GM18868 (cell line): ENCODE measurements around the gene BHLHE41.

Experiments
- ATAC-seq: cut with Tn5 transposase; IDR thresholded peaks from one replicate; pipeline ENCODE4 v1.9.1; 2021; ENCODE audit warnings: mild to moderate bottlenecking, moderate library complexity; ENCODE audit not compliant: unreplicated experiment

The BHLHE41 gene

DNA sequence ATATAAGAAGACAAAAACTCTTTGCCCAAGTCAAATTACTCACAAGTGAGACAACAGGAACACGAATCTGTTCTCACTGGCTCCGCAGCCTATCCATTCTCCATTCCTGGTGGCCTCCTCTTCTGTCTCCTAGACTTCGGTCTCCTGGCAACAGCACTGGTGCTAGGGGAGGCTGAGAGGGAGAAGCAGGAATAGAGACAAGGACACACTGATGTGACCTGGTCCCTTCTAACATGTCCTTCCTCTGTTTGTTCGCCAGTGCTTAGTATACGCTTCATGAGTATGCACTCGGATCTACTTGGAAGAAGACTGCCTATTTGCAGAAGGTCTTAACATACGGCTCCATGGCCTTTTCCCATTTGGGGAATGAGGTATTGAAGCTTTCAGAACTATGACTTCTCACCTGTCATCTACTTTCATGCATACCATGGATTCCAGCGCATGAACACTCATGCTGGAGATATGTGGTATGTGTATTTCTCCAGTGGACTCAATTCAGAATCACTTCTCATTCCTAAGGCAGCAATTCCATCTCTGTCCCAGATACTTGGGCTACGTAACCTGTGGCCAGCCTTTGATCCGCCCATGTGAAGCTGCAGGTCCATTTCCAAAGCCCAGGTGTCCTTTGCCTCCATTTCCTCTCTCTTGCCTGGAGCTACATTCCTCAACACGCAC is 33.9 kb downstream of the BHLHE41 start:
- no peak for ATAC-seq

DNA sequence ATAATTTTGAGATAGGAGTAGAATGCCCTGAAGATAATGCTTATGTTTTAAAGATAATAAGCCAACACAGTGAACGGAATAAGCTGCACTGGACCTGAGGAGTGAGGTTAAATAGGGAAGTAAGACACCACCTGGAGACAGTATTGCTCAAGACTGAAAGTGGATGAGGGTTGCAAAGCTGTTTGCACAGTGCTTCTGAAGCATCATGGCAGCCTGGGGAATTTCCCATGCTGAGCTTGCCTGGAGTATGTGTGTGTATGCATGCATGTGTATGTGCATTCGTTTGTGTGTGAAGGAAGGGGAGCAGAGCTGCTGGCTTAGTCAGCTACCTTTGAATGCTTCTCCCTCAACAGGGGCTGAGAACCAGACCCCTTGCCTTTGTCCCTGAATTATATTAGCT is 35.8 kb downstream of the BHLHE41 start:
- peak; percentile 100 for ATAC-seq

DNA sequence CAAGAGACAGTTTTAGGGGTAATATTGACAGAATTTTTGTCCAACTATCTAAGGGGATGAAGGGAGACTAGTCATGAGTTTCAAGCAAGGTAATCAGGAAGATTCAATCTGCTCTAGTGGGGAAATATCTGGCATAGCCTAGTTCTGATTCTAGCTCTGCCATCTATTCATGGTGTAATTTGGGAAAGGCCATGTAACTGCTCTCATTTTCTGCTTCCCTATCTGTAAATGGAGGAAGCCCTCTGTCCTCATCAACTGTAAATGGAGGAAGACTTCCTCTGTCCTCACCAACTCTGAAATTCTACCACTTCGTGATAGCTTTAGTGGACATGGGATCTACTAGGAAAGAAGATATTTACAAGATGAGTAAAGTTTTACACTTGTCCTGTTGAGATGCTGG is 37.9 kb downstream of the BHLHE41 start:
- ATAC-seq: no peak

DNA sequence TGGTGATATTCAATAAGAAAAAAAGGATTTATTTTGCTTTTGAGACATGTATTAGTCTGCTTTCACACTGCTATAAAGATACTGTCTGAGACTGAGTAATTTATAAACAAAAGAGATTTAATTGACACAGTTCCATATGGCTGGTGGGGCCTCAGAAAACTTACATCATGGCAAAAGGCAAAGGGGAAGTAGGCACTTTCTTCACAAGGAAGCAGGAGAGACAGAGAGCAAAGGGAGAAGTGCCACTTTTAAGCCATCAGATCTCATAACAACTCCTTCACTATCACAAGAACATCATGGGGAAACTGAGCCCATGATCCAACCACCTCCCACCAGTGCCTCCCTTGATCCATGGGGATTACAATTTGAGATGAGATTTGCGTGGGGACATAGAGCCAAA is 43.9 kb downstream of the BHLHE41 start:
- no peak for ATAC-seq

DNA sequence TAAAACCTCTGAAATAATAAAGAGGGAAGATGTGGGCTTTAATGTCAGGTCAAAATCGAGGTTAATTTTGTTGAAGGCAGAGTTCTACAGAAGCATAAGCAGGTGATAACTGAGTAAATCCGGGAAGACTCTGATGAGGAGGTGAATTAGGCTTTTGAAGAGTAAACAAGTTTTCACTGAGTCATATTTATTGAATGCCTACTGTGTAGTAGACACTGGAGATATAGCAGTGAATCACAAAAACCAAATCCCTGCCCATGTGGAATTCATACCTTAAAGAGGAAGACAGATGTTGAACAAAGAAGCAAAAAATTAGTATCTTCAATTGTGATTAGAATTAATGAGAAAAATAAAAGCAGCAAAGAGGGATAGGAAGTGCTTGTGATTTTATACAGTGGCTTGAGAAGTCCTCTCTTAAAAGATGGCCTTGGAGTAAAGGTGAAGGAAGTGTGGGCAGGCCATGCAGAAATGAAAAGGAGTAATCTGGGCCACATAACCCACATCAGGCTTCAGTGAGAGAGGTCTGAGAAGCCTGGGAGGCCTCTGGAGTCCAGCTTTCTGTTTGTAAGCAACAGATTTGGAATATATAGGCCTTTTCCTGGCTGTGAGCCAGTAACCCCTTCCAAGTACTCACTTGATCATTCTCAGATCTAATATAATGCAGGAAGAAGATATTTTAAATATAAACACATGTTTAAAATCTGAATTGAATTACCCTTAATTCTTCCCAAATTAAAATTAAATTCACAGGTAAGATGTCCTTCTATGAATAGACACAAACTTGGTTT is 46.7 kb downstream of the BHLHE41 start:
- ATAC-seq: no peak
